Left ventricle myocardium inferior (tissue), 1 donor: ENCODE results near the gene PDF. TPM values are rescaled to one million over a fixed set of nuclear protein-coding genes. Genes with fewer than 3 reads are reported as not detected.

ENCODE experiments used
- DNase-seq: peaks from one replicate; pipeline ENCODE4 v3.0.0-alpha.2; 2020
- H3K27ac ChIP-seq: fragments of 200-600 bp; replicated peaks from 2 replicates; pipeline ENCODE4 v1.8.0; 2021
- H3K27me3 ChIP-seq: fragments of 200-600 bp; 2 replicates; pipeline ENCODE4 v1.8.0; 2021; ENCODE audit warnings: low read depth
- H3K36me3 ChIP-seq: fragments of 200-600 bp; 2 replicates; pipeline ENCODE4 v1.8.0; 2021
- H3K4me1 ChIP-seq: fragments of 200-600 bp; 2 replicates; pipeline ENCODE4 v1.8.0; 2021
- H3K4me3 ChIP-seq: fragments of 200-600 bp; 2 replicates; pipeline ENCODE4 v1.8.0; 2021; ENCODE audit warnings: mild to moderate bottlenecking, moderate library complexity
- H3K9me3 ChIP-seq: fragments of 200-600 bp; replicated peaks from 2 replicates; pipeline ENCODE4 v1.8.0; 2021
- intact Hi-C: fragments of 100-400 bp; cut with micrococcal nuclease; formaldehyde crosslinking; loops from one replicate; pipeline ENCODE4 v1.11.0; 2022
- total RNA-seq: library from RNA; stranded (reverse); fragmentation: NEBNext Ultra II Directional; extraction: Animal tissue kit (Norgen Biotek cat#: 25700); gene quantifications from one replicate; pipeline ENCODE4 v1.2.1, GENCODE V29; 2021
- TF ChIP-seq, protein P1 (sequence below): fragments of 200-600 bp; IDR thresholded peaks from 2 replicates; pipeline ENCODE4 v1.8.0; 2021; ENCODE audit warnings: antibody characterized with exemption, mild to moderate bottlenecking, borderline replicate concordance
- donor health status: DM: no; HTN: yes; CAD: no; lungs with severe emphysema.

PDF gene
- total RNA-seq, 1 donor from 2014 or later, result 6.0 TPM

DNA sequence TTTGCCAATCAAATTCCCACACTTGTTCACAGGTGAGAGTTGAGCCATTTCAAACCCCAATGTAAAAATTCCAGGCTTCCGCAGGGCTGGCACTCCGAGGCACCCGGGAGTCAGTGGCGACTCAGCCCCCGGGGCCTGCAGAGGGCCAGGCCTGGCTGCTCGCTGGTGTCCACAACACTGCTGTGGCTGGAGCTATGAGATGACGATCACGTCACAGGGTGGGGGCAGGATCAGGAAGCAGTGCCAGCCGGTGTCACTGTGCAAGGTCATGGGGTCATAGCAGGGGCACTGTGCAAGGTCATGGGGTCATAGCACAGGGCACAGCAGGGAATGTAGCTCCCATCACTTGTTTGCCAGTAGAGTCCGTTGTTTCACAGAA lies 11.5 kb downstream of the PDF start:
- TF ChIP-seq, protein P1, sequence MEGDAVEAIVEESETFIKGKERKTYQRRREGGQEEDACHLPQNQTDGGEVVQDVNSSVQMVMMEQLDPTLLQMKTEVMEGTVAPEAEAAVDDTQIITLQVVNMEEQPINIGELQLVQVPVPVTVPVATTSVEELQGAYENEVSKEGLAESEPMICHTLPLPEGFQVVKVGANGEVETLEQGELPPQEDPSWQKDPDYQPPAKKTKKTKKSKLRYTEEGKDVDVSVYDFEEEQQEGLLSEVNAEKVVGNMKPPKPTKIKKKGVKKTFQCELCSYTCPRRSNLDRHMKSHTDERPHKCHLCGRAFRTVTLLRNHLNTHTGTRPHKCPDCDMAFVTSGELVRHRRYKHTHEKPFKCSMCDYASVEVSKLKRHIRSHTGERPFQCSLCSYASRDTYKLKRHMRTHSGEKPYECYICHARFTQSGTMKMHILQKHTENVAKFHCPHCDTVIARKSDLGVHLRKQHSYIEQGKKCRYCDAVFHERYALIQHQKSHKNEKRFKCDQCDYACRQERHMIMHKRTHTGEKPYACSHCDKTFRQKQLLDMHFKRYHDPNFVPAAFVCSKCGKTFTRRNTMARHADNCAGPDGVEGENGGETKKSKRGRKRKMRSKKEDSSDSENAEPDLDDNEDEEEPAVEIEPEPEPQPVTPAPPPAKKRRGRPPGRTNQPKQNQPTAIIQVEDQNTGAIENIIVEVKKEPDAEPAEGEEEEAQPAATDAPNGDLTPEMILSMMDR, result no peak
- H3K4me1 ChIP-seq, result peaks cover 21% of the 10 kb centered on the region
- no peaks in the 10 kb centered on the region for H3K27me3 ChIP-seq
- DNase-seq, result no peak
- H3K9me3 ChIP-seq, result no peaks in the 10 kb centered on the region
- intact Hi-C loops, result no loop called here
- peaks cover 97% of the 10 kb centered on the region for H3K36me3 ChIP-seq
- no peak overlapping the region for H3K27ac ChIP-seq
- H3K4me3 ChIP-seq, result no peak overlapping the region

DNA sequence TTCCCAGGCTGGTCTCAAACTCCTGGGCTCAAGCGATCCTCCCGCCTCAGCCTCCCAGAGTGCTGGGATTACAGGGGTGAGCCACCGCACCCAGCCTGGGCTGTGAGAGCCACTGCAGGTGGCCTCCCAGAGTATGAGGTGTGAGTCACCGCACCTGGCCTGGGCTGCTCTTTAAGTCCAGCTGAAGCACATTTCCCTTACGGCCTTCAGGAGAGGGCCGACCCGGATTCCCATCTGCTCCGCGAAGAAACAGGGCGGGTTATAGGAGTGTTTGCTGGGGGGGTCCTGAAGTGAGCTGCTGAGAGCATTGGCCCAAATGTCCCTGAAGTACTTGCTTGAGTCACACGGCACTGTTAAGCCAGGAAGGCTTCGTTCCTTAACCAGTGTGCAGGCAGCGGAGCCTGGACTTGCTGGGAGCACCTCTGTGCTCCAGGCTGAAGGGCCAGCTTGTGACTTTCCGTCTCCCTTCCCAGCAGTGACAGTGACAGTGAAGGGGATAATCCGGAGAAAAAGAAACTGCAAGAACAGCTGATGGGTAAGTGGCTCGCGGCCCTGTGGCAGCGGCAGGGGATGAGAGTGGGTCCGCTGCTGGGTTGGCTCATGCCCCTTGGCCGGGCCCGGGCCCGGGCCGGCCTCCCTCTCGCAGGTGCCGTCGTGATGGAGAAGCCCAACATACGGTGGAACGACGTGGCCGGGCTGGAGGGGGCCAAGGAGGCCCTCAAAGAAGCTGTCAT lies 12.0 kb downstream of the PDF start:
- intact Hi-C loops, result no loop called here
- Histone ChIP-seq H3K27ac (no peak overlapping the region), H3K27me3 (no peaks in the 10 kb centered on the region), H3K4me3 (no peak overlapping the region), H3K9me3 (no peaks in the 10 kb centered on the region), H3K36me3 (peaks cover 97% of the 10 kb centered on the region), H3K4me1 (peaks cover 22% of the 10 kb centered on the region)
- TF ChIP-seq, protein P1, result no peak
- DNase-seq, result no peak

DNA sequence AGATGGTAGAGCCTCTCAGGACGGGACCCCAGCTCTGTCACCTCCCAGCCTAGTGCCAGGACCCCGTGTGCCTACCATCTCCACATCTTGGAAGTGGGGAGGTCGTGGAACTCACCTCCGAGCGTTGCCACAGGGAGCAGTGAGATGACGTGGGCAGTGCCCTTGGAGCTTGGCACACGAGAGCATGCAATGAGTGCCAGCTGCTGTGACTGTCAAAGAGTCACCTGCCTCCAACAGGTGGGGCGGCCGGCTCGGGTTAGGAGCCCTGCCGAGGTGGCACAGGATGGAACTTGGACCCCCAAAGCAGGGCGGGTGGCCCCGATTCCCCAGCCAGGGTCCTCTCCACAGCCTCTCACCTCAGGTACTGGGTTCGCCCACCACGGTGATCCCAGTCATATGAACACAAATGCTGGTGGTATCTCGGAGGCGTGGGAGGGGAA lies 13.8 kb downstream of the PDF start:
- TF ChIP-seq, protein P1, result no peak
- H3K9me3 ChIP-seq, result no peaks in the 10 kb centered on the region
- intact Hi-C loops, result no loop called here
- no peaks in the 10 kb centered on the region for H3K27me3 ChIP-seq
- no peak overlapping the region for H3K27ac ChIP-seq
- no peak for DNase-seq
- H3K4me3 ChIP-seq, result no peak overlapping the region
- peaks cover 80% of the 10 kb centered on the region for H3K36me3 ChIP-seq
- H3K4me1 ChIP-seq, result peaks cover 40% of the 10 kb centered on the region

DNA sequence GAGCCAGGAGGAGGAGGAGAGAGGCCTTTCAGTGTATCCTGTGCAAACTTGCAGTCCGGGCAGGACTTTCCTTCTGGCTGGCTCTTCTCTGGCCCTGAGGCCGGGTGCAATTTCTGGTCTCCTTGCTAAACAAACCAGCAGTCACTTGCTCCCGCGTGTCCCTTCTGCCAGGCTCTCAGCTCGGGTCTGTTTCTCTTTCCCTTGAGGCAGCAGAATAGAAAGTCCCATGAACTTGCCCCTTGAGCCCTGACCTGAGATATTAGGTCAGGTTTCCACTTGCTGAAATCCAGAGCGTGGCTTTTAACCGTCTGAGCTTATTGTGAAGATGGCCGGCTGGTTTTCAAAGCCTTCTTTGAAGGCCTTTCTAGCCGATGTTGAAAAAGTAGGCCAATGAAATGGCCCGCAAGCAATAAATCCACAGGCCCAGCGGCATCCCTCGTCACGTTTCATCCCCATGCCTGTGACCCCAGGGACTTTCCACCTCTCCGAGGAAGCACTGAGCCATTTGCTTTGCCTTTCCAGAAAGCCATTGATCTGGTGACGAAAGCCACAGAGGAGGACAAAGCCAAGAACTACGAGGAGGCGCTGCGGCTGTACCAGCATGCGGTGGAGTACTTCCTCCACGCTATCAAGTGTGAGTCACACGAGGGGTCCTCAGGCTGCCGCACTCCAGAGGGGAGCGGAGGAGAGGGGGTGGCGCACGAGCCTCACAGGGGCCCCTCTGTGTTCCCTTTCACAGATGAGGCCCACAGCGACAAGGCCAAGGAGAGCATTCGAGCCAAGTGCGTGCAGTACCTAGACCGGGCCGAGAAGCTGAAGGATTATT lies 14.7 kb downstream of the PDF start:
- intact Hi-C loops, result no loop called here
- DNase-seq, result no peak
- Histone ChIP-seq H3K27ac (no peak overlapping the region), H3K36me3 (peaks cover 71% of the 10 kb centered on the region), H3K27me3 (no peaks in the 10 kb centered on the region), H3K9me3 (no peaks in the 10 kb centered on the region), H3K4me1 (peaks cover 45% of the 10 kb centered on the region), H3K4me3 (no peak overlapping the region)
- TF ChIP-seq, protein P1, result no peak

DNA sequence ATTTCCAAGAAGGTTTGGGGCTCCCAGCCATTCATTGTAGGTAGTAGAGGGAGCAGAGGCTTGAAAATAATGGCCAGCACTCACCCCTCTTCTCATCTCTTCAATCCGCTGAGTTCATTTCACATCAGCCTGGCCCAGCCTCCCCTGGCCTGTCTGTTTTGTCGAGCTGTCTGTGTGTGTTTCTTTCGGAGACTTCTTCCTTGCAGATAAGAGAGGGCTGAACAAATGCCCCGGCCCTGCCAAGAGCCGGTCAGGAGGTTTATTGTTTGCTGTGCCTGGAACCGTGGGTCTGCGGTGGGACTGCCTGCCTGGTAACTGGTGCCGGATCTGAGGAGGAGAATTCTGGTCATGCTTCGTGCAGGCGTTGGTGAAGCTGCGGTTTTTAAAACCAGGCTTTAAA lies 15.9 kb downstream of the PDF start:
- TF ChIP-seq, protein P1, result no peak
- no peak for DNase-seq
- Histone ChIP-seq H3K9me3 (no peaks in the 10 kb centered on the region), H3K27me3 (no peaks in the 10 kb centered on the region), H3K27ac (no peak overlapping the region), H3K36me3 (peaks cover 59% of the 10 kb centered on the region), H3K4me3 (no peak overlapping the region), H3K4me1 (peaks cover 49% of the 10 kb centered on the region)
- intact Hi-C loops, result no loop called here
